ENCODE results near the gene STIMATE.

Gene STIMATE

GRCh38 chr3:52866427-52866826 lies 30.9 kb downstream of the STIMATE start:
- Histone ChIP-seq H3K27me3 (ENCODE audit: insufficient read depth, low read length) (no peaks in the 10 kb centered on the region), H3K4me1 (ENCODE audit: insufficient read depth, low read length) (no peaks in the 10 kb centered on the region), H3K27ac (ENCODE audit: low read depth, low read length) (no peak overlapping the region), H3K4me3 (ENCODE audit: low read length) (no peak overlapping the region), H3K36me3 (ENCODE audit: insufficient read depth, low read length) (no peaks in the 10 kb centered on the region), H3K9me3 (ENCODE audit: insufficient read depth, low read depth, low read length) (no peaks in the 10 kb centered on the region), H3K9ac (ENCODE audit: low read depth, low read length) (no peak overlapping the region)
- 94% methylated on average over 12 of the region's 12 CpGs for WGBS

GRCh38 chr3:52865994-52866393 lies 31.4 kb downstream of the STIMATE start:
- no peak overlapping the region for H3K27ac ChIP-seq (ENCODE audit: low read depth, low read length)
- no peaks in the 10 kb centered on the region for H3K27me3 ChIP-seq (ENCODE audit: insufficient read depth, low read length)
- H3K4me3 ChIP-seq (ENCODE audit: low read length) = no peak overlapping the region
- H3K36me3 ChIP-seq (ENCODE audit: insufficient read depth, low read length) = no peaks in the 10 kb centered on the region
- H3K9me3 ChIP-seq (ENCODE audit: insufficient read depth, low read depth, low read length) = no peaks in the 10 kb centered on the region
- H3K9ac ChIP-seq (ENCODE audit: low read depth, low read length) = no peak overlapping the region
- no peaks in the 10 kb centered on the region for H3K4me1 ChIP-seq (ENCODE audit: insufficient read depth, low read length)
- WGBS = 95% methylated on average over 13 of the region's 13 CpGs

- Histone ChIP-seq H3K4me1 (ENCODE audit: insufficient read depth, low read length) (no peaks in the 10 kb centered on the region), H3K9ac (ENCODE audit: low read depth, low read length) (no peak overlapping the region), H3K27ac (ENCODE audit: low read depth, low read length) (no peak overlapping the region), H3K36me3 (ENCODE audit: insufficient read depth, low read length) (no peaks in the 10 kb centered on the region), H3K9me3 (ENCODE audit: insufficient read depth, low read depth, low read length) (no peaks in the 10 kb centered on the region), H3K27me3 (ENCODE audit: insufficient read depth, low read length) (no peaks in the 10 kb centered on the region), H3K4me3 (ENCODE audit: low read length) (no peak overlapping the region)
- 88% methylated on average over 8 of the region's 8 CpGs for WGBS
Measured at GRCh38 chr3:52860424-52860768, 37.0 kb downstream of the STIMATE start.

GRCh38 chr3:52859686-52860423 lies 37.5 kb downstream of the STIMATE start:
- H3K9ac ChIP-seq (ENCODE audit: low read depth, low read length) = no peak overlapping the region
- no peak overlapping the region for H3K4me3 ChIP-seq (ENCODE audit: low read length)
- no peak overlapping the region for H3K27ac ChIP-seq (ENCODE audit: low read depth, low read length)
- no peaks in the 10 kb centered on the region for H3K36me3 ChIP-seq (ENCODE audit: insufficient read depth, low read length)
- H3K27me3 ChIP-seq (ENCODE audit: insufficient read depth, low read length) = no peaks in the 10 kb centered on the region
- H3K9me3 ChIP-seq (ENCODE audit: insufficient read depth, low read depth, low read length) = no peaks in the 10 kb centered on the region
- 93% methylated on average over 8 of the region's 8 CpGs for WGBS
- H3K4me1 ChIP-seq (ENCODE audit: insufficient read depth, low read length) = no peaks in the 10 kb centered on the region

- Histone ChIP-seq H3K9me3 (ENCODE audit: insufficient read depth, low read depth, low read length) (no peaks in the 10 kb centered on the region), H3K9ac (ENCODE audit: low read depth, low read length) (no peak overlapping the region), H3K4me3 (ENCODE audit: low read length) (no peak overlapping the region), H3K27ac (ENCODE audit: low read depth, low read length) (no peak overlapping the region), H3K4me1 (ENCODE audit: insufficient read depth, low read length) (no peaks in the 10 kb centered on the region), H3K27me3 (ENCODE audit: insufficient read depth, low read length) (no peaks in the 10 kb centered on the region), H3K36me3 (ENCODE audit: insufficient read depth, low read length) (no peaks in the 10 kb centered on the region)
- WGBS = 93% methylated on average over 5 of the region's 5 CpGs
Measured at GRCh38 chr3:52857864-52858263, 39.5 kb downstream of the STIMATE start.

GRCh38 chr3:52857133-52857532 lies 40.2 kb downstream of the STIMATE start:
- 95% methylated on average over 2 of the region's 3 CpGs for WGBS

GRCh38 chr3:52856666-52857065 lies 40.7 kb downstream of the STIMATE start:
- WGBS = 95% methylated on average over 5 of the region's 5 CpGs
- H3K9me3 ChIP-seq (ENCODE audit: insufficient read depth, low read depth, low read length) = no peaks in the 10 kb centered on the region
- H3K9ac ChIP-seq (ENCODE audit: low read depth, low read length) = no peak overlapping the region
- H3K4me3 ChIP-seq (ENCODE audit: low read length) = no peak overlapping the region
- H3K4me1 ChIP-seq (ENCODE audit: insufficient read depth, low read length) = no peaks in the 10 kb centered on the region
- H3K27me3 ChIP-seq (ENCODE audit: insufficient read depth, low read length) = no peaks in the 10 kb centered on the region
- no peak overlapping the region for H3K27ac ChIP-seq (ENCODE audit: low read depth, low read length)
- 0 out of 2 replicates have a peak, but pooled peaks cover 5% of the 10 kb centered on the region for H3K36me3 ChIP-seq (ENCODE audit: insufficient read depth, low read length)

More at GRCh38 chr3:52857133-52857532, 40.2 kb downstream of the STIMATE start:
- Histone ChIP-seq H3K9ac (ENCODE audit: low read depth, low read length) (no peak overlapping the region), H3K9me3 (ENCODE audit: insufficient read depth, low read depth, low read length) (no peaks in the 10 kb centered on the region), H3K4me3 (ENCODE audit: low read length) (no peak overlapping the region), H3K36me3 (ENCODE audit: insufficient read depth, low read length) (0 out of 2 replicates have a peak, but pooled peaks cover under 1% of the 10 kb centered on the region), H3K27ac (ENCODE audit: low read depth, low read length) (no peak overlapping the region), H3K27me3 (ENCODE audit: insufficient read depth, low read length) (no peaks in the 10 kb centered on the region), H3K4me1 (ENCODE audit: insufficient read depth, low read length) (no peaks in the 10 kb centered on the region)

GRCh38 chr3:52854013-52854412 lies 43.3 kb downstream of the STIMATE start:
- H3K4me1 ChIP-seq (ENCODE audit: insufficient read depth, low read length) = no peaks in the 10 kb centered on the region
- H3K27ac ChIP-seq (ENCODE audit: low read depth, low read length) = no peak overlapping the region
- no peaks in the 10 kb centered on the region for H3K27me3 ChIP-seq (ENCODE audit: insufficient read depth, low read length)
- no peak overlapping the region for H3K4me3 ChIP-seq (ENCODE audit: low read length)
- no peak overlapping the region for H3K9ac ChIP-seq (ENCODE audit: low read depth, low read length)
- H3K9me3 ChIP-seq (ENCODE audit: insufficient read depth, low read depth, low read length) = no peaks in the 10 kb centered on the region
- WGBS = 76% methylated on average over 2 of the region's 2 CpGs
- H3K36me3 ChIP-seq (ENCODE audit: insufficient read depth, low read length) = peaks cover 16% of the 10 kb centered on the region

GRCh38 chr3:52852419-52852818 lies 44.9 kb downstream of the STIMATE start:
- Histone ChIP-seq H3K27me3 (ENCODE audit: insufficient read depth, low read length) (no peaks in the 10 kb centered on the region), H3K27ac (ENCODE audit: low read depth, low read length) (no peak overlapping the region), H3K36me3 (ENCODE audit: insufficient read depth, low read length) (peaks cover 31% of the 10 kb centered on the region), H3K9ac (ENCODE audit: low read depth, low read length) (no peak overlapping the region; the same call in 1 of the 2 replicates), H3K4me3 (ENCODE audit: low read length) (no peak overlapping the region), H3K9me3 (ENCODE audit: insufficient read depth, low read depth, low read length) (no peaks in the 10 kb centered on the region), H3K4me1 (ENCODE audit: insufficient read depth, low read length) (no peaks in the 10 kb centered on the region)
- 95% methylated on average over 2 of the region's 2 CpGs for WGBS

- Histone ChIP-seq H3K9me3 (ENCODE audit: insufficient read depth, low read depth, low read length) (no peaks in the 10 kb centered on the region), H3K36me3 (ENCODE audit: insufficient read depth, low read length) (peaks cover 34% of the 10 kb centered on the region), H3K4me1 (ENCODE audit: insufficient read depth, low read length) (no peaks in the 10 kb centered on the region), H3K27me3 (ENCODE audit: insufficient read depth, low read length) (no peaks in the 10 kb centered on the region), H3K27ac (ENCODE audit: low read depth, low read length) (no peak overlapping the region), H3K4me3 (ENCODE audit: low read length) (no peak overlapping the region), H3K9ac (ENCODE audit: low read depth, low read length) (no peak overlapping the region)
- 74% methylated on average over 3 of the region's 3 CpGs for WGBS
Measured at GRCh38 chr3:52851348-52851747, 46.0 kb downstream of the STIMATE start.

- WGBS = 96% methylated on average over 15 of the region's 15 CpGs
- H3K36me3 ChIP-seq (ENCODE audit: insufficient read depth, low read length) = peaks cover 34% of the 10 kb centered on the region
- H3K9ac ChIP-seq (ENCODE audit: low read depth, low read length) = no peak overlapping the region
- H3K27ac ChIP-seq (ENCODE audit: low read depth, low read length) = no peak overlapping the region
- H3K4me3 ChIP-seq (ENCODE audit: low read length) = no peak overlapping the region
- no peaks in the 10 kb centered on the region for H3K4me1 ChIP-seq (ENCODE audit: insufficient read depth, low read length)
- no peaks in the 10 kb centered on the region for H3K9me3 ChIP-seq (ENCODE audit: insufficient read depth, low read depth, low read length)
- no peaks in the 10 kb centered on the region for H3K27me3 ChIP-seq (ENCODE audit: insufficient read depth, low read length)
Measured at GRCh38 chr3:52849656-52850055, 47.7 kb downstream of the STIMATE start.

GRCh38 chr3:52848617-52849016 lies 48.7 kb downstream of the STIMATE start:
- peaks cover 37% of the 10 kb centered on the region for H3K36me3 ChIP-seq (ENCODE audit: insufficient read depth, low read length)
- no peaks in the 10 kb centered on the region for H3K9me3 ChIP-seq (ENCODE audit: insufficient read depth, low read depth, low read length)
- H3K4me1 ChIP-seq (ENCODE audit: insufficient read depth, low read length) = no peaks in the 10 kb centered on the region
- no peak overlapping the region for H3K4me3 ChIP-seq (ENCODE audit: low read length)
- WGBS = 79% methylated on average over 7 of the region's 7 CpGs
- no peak overlapping the region for H3K27ac ChIP-seq (ENCODE audit: low read depth, low read length)
- no peak overlapping the region for H3K9ac ChIP-seq (ENCODE audit: low read depth, low read length)
- H3K27me3 ChIP-seq (ENCODE audit: insufficient read depth, low read length) = no peaks in the 10 kb centered on the region
